ENCODE results near the gene KCNN4.

GRCh38 chr19:43752287-43752875 lies 28.4 kb downstream of the KCNN4 start:
- TF ChIP-seq CTCF (conservative IDR thresholded peaks at IDR 0.05; ENCODE audit: low read length) (no peak), EZH2phosphoT487 (IDR thresholded peaks at IDR 0.05; ENCODE audit: borderline replicate concordance, low read depth, low read length) (no peak)
